Activated naive CD8-positive, alpha-beta T cell treated with anti-CD3 and anti-CD28 coated beads for 36 hours (primary cell): Measurements from ENCODE around the gene SLC16A1. TPM values are rescaled to one million over a fixed set of nuclear protein-coding genes. Genes with fewer than 3 reads are reported as not detected.
"Not testable (repeated sequence)": the region's sequence is repeated elsewhere in the genome, so short reads cannot be mapped to it uniquely, and the experiment has no call there.

Experiments
- DNase-seq: peaks from one replicate; pipeline ENCODE4 v3.0.0; 2021
- H3K27ac Mint-ChIP-seq: one replicate; pipeline ENCODE4 v1.8.0; 2022; ENCODE audit warnings: mild to moderate bottlenecking, moderate library complexity, mixed read lengths
- H3K27me3 Mint-ChIP-seq: one replicate; pipeline ENCODE4 v1.8.0; 2022; ENCODE audit warnings: mild to moderate bottlenecking, mixed read lengths
- H3K36me3 Mint-ChIP-seq: one replicate; pipeline ENCODE4 v1.8.0; 2021; ENCODE audit warnings: mild to moderate bottlenecking, mixed read lengths
- H3K4me1 Mint-ChIP-seq: one replicate; pipeline ENCODE4 v1.8.0; 2021; ENCODE audit warnings: mixed read lengths
- H3K4me3 Mint-ChIP-seq: one replicate; pipeline ENCODE4 v1.8.0; 2022; ENCODE audit warnings: mild to moderate bottlenecking, moderate library complexity, mixed read lengths
- H3K9me3 Mint-ChIP-seq: one replicate; pipeline ENCODE4 v1.8.0; 2022; ENCODE audit warnings: mixed read lengths
- total RNA-seq, 2 experiments: library from RNA; stranded (reverse); gene quantifications; one replicate each; pipeline ENCODE4 v1.2.3, GENCODE V29; 2021

The SLC16A1 gene, protein sequence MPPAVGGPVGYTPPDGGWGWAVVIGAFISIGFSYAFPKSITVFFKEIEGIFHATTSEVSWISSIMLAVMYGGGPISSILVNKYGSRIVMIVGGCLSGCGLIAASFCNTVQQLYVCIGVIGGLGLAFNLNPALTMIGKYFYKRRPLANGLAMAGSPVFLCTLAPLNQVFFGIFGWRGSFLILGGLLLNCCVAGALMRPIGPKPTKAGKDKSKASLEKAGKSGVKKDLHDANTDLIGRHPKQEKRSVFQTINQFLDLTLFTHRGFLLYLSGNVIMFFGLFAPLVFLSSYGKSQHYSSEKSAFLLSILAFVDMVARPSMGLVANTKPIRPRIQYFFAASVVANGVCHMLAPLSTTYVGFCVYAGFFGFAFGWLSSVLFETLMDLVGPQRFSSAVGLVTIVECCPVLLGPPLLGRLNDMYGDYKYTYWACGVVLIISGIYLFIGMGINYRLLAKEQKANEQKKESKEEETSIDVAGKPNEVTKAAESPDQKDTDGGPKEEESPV
- 100 to 1,000 TPM in 1 of 2 experiments, 10 to 100 TPM in 1; 93.0 to 101 TPM for total RNA-seq

- Mint-ChIP-seq H3K4me1 (peaks cover 52% of the 10 kb centered on the region), H3K27me3 (no peaks in the 10 kb centered on the region), H3K4me3 (peak within 1 kb of the TSS; percentile 99), H3K36me3 (peaks cover 66% of the 10 kb centered on the region), H3K9me3 (no peaks in the 10 kb centered on the region), H3K27ac (peak within 1 kb of the TSS; percentile 100)
- peak; percentile 96 for DNase-seq
Measured at GRCh38 chr1:112955773-112956543, at the start of gene SLC16A1. Gene SLC16A1, minus strand, starts transcription at chr1:112956196. Its CDS starts 26,888 bp downstream, at chr1:112929308.

- Mint-ChIP-seq H3K27me3 (no peaks in the 10 kb centered on the region), H3K36me3 (peaks cover 20% of the 10 kb centered on the region), H3K4me3 (no peak overlapping the region), H3K4me1 (no peaks in the 10 kb centered on the region), H3K9me3 (no peaks in the 10 kb centered on the region), H3K27ac (no peak overlapping the region)
- no peak for DNase-seq
Measured at GRCh38 chr1:113003751-113004690, 48.0 kb upstream of the SLC16A1 start.

- Mint-ChIP-seq H3K36me3 (peaks cover 23% of the 10 kb centered on the region), H3K9me3 (no peaks in the 10 kb centered on the region), H3K27me3 (no peaks in the 10 kb centered on the region), H3K4me1 (no peaks in the 10 kb centered on the region), H3K4me3 (no peak overlapping the region), H3K27ac (no peak overlapping the region)
- no peak for DNase-seq
Measured at GRCh38 chr1:113002297-113002696, 46.3 kb upstream of the SLC16A1 start.

- DNase-seq, result no peak
- Mint-ChIP-seq H3K27ac (no peak overlapping the region), H3K9me3 (no peaks in the 10 kb centered on the region), H3K4me1 (no peaks in the 10 kb centered on the region), H3K27me3 (no peaks in the 10 kb centered on the region), H3K4me3 (no peak overlapping the region), H3K36me3 (peaks cover 27% of the 10 kb centered on the region)
Measured at GRCh38 chr1:112998592-112999235, 42.7 kb upstream of the SLC16A1 start.

- no peak overlapping the region for H3K27ac Mint-ChIP-seq
- no peak for DNase-seq
Measured at GRCh38 chr1:112997781-112998180, 41.8 kb upstream of the SLC16A1 start.

DNA sequence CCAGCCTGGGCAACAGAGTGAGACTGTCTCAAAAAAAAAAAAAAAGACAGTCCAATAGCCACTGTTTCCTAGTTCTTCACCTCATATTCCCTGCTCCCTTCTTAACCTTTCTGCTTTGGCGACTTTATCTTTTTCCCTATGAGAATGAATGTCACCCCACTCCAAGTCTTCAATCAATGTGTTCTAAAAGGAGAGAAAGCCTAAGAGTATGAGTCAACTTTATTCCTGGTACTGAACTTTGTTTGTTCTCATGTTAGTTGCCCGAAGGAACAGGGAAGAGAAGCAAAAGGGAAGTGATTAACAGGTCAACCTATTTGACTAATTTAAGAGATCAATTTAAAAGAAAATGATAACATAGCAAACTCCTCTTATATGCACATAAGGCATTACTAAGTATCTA, 39.9 kb upstream of the SLC16A1 start:
- Mint-ChIP-seq H3K4me1 (no peaks in the 10 kb centered on the region), H3K36me3 (peaks cover 23% of the 10 kb centered on the region)

More at GRCh38 chr1:112997781-112998180, 41.8 kb upstream of the SLC16A1 start:
- Mint-ChIP-seq H3K36me3 (peaks cover 27% of the 10 kb centered on the region), H3K4me1 (no peaks in the 10 kb centered on the region), H3K27me3 (no peaks in the 10 kb centered on the region), H3K9me3 (no peaks in the 10 kb centered on the region), H3K4me3 (no peak overlapping the region)

GRCh38 chr1:112995021-112995420, 39.0 kb upstream of the SLC16A1 start:
- H3K9me3 Mint-ChIP-seq, H3K4me3 Mint-ChIP-seq, DNase-seq, H3K27ac Mint-ChIP-seq, H3K4me1 Mint-ChIP-seq, H3K27me3 Mint-ChIP-seq: not testable (repeated sequence)
- H3K36me3 Mint-ChIP-seq, result peaks cover 19% of the 10 kb centered on the region

More for the DNA sequence above, 39.9 kb upstream of the SLC16A1 start:
- Mint-ChIP-seq H3K27ac (no peak overlapping the region), H3K9me3 (no peaks in the 10 kb centered on the region), H3K27me3 (no peaks in the 10 kb centered on the region), H3K4me3 (no peak overlapping the region)
- DNase-seq, result no peak

GRCh38 chr1:112992780-112993179, 36.8 kb upstream of the SLC16A1 start:
- Mint-ChIP-seq H3K27ac (no peak overlapping the region), H3K9me3 (no peaks in the 10 kb centered on the region), H3K4me1 (no peaks in the 10 kb centered on the region), H3K4me3 (no peak overlapping the region), H3K36me3 (peaks cover 14% of the 10 kb centered on the region), H3K27me3 (no peaks in the 10 kb centered on the region)
- no peak for DNase-seq

DNA sequence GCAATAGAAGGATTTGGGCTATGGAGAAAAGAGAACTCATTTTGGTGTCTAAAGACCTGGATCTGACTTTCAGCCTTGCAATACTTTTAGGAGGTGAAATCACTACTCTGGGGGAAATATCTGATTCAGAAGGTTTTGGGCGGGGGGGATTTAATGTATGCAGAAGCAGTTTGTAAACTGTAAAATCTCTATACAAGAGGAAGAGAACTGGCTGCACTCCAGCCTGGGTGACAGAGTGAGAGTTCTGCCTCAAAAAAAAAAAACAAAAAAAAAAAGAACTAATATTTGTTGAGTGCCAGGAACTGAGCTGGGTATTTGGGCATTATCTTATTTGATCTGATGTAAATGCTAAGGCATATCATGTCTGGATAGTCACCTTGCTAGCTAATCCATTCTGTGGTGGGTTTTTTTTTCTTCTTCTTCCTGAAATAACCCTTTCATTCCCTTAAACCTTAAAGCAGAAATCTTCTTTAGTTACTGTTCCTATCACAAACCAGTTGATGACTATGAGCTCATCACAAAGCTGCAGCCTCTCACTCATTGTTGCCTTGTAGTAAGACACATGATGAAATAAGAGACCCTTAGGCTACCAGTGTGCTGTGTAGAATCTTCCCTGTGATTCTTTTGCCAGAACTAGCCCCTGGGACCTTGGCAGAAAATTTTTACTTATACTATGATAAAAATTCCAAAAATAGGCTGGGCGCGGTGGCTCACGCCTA, 35.6 kb upstream of the SLC16A1 start:
- Mint-ChIP-seq H3K4me1 (no peaks in the 10 kb centered on the region), H3K4me3 (no peak overlapping the region), H3K27ac (no peak overlapping the region), H3K36me3 (peaks cover 11% of the 10 kb centered on the region), H3K27me3 (no peaks in the 10 kb centered on the region), H3K9me3 (no peaks in the 10 kb centered on the region)
- no peak for DNase-seq

GRCh38 chr1:112990271-112990670, 34.3 kb upstream of the SLC16A1 start:
- Mint-ChIP-seq H3K9me3 (no peaks in the 10 kb centered on the region), H3K4me1 (no peaks in the 10 kb centered on the region), H3K27ac (no peak overlapping the region), H3K4me3 (no peak overlapping the region), H3K36me3 (peaks cover 11% of the 10 kb centered on the region), H3K27me3 (no peaks in the 10 kb centered on the region)
- DNase-seq, result no peak

DNA sequence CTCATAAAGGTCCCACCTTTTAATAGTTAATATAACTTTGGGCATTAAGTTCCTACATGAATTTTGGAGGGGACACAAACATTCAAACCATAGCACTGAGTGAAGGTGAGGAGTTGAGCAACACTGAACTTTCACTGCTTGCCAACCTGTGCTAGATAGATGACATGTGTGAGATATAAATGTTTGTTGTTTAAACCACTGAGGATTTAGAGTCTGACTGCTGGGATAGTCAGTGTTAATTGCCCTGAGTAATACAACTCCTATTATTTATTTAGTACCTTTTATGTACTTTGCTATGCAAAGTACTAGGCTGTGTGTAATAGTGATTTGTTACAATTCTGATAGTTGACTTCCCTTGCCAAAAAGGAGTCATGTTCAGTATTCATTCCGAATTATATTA, 32.4 kb upstream of the SLC16A1 start:
- H3K27me3 Mint-ChIP-seq, result no peaks in the 10 kb centered on the region
- H3K4me1 Mint-ChIP-seq, result no peaks in the 10 kb centered on the region
- H3K4me3 Mint-ChIP-seq, result no peak overlapping the region
- peaks cover 11% of the 10 kb centered on the region for H3K36me3 Mint-ChIP-seq
- no peak for DNase-seq
- H3K27ac Mint-ChIP-seq, result no peak overlapping the region
- H3K9me3 Mint-ChIP-seq, result no peaks in the 10 kb centered on the region

DNA sequence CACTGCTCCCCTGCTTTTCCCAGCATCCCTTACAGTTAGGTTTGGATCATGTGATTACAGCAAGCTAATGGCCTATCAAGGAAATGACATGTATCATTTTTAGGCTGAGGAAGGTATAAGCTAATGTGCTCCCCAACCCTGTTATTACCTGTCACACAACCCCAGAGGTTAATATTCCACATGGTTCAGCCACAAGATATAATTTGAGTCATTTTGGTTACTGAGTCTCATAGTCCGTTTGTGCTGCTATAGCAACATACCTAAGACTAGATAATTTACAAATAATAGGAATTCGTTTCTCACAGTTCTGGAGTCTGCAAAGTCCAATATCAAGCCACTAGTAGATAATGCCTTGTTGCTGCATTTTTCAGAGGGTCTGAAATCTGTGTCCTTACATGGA, 29.1 kb upstream of the SLC16A1 start:
- Mint-ChIP-seq H3K36me3 (peaks cover 11% of the 10 kb centered on the region), H3K4me3 (no peak overlapping the region), H3K27ac (no peak overlapping the region), H3K9me3 (no peaks in the 10 kb centered on the region), H3K27me3 (no peaks in the 10 kb centered on the region), H3K4me1 (no peaks in the 10 kb centered on the region)
- no peak for DNase-seq

GRCh38 chr1:112983537-112984131, 27.6 kb upstream of the SLC16A1 start:
- DNase-seq, result no peak
- Mint-ChIP-seq H3K9me3 (no peaks in the 10 kb centered on the region), H3K27ac (no peak overlapping the region), H3K36me3 (peaks cover 11% of the 10 kb centered on the region), H3K4me1 (no peaks in the 10 kb centered on the region), H3K4me3 (no peak overlapping the region), H3K27me3 (no peaks in the 10 kb centered on the region)
